Measurements from ENCODE around the gene IL27RA. TPM values are rescaled to one million over a fixed set of nuclear protein-coding genes. Genes with fewer than 3 reads are reported as not detected.

The IL27RA gene
- total RNA-seq, 1 donor from 2014 or later, result 0.96 TPM

DNA sequence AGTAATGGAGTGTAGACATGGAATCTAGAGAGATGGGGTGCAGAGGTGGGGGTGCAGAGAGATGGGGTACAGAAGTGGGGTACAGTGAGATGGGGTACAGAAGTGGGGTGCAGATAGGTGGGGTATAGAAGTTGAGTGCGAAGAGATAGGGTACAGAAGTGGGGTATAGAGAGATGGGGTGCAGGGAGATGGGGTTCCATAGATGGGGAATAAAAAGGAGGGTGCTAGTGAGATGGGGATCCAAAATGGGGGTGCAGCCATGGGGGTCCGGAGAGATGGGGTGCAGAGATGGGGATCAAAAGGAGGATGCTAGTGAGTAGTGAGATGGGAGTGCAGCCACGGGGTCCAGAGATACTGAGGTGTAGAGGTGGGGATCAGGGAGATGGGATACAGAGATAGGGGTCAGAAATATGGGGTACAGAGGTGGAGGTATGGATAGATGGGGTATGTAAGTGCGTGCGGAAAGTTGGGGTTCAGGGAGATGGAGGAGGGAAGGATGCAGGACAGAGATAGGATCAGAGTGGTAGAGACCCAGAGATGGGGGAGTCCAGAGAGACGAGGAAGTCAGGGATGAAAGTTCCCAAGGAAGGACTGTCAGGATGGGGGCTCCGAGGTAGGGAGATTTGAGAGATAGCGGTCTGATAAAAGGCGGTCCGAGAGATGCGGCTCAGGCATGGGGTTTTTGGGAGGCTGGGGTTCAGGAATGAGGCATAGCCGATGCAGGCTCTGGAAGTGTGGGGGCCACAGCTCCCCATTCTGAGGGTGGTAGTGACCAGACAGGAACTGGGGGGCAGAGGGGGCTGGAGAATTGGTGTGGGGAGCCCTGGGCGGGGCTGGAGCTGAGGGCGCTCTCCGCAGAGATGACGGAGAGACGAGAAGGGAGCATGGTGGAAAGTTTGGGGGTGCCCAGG lies 26.9 kb downstream of the IL27RA start:
- no peak for DNase-seq (ENCODE audit: low spot score)

DNA sequence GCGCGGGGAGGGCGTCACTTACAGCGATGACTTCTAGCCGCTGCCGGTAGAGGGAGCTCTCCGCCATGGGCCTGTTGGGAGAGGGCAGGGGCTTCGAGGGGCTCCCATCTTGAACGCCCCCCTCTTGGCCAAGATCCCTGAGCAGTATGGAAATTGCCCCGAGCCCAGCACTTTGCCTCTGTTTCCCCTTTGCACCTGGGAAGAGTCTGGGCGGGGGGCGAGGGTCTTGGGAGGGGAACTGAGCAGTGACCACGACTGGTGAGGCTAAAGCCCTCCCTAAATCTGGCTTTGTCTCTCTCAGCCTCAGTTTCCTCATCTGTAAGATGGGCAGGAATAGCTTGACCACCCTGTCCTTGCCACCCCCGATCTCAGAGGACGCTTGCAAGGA lies 27.5 kb downstream of the IL27RA start:
- no peak for DNase-seq (ENCODE audit: low spot score)

DNA sequence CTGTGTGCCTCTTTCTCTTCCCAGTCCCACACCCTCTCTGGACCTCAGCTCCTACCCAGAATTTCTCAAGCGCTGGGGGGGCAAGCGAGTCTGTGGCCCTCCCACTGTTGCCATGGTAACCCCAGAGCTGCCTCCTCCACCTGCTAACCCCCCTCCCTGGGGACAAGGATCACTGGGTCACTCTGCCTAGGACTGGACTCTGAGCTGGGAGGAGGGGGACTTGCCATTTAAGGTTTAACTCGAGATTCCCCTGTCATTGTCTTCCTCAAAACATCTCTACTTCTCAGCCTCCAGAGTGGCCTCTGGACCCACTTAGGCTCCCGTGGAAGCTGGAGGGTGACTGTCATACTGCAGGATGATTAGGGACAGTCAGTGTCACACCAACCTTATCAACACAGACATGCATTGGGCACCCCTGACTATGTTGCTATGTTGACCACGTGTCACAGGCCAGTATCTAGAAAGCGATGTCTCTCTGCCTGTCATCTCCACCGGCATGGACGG lies 28.1 kb downstream of the IL27RA start:
- no peak for DNase-seq (ENCODE audit: low spot score)

DNA sequence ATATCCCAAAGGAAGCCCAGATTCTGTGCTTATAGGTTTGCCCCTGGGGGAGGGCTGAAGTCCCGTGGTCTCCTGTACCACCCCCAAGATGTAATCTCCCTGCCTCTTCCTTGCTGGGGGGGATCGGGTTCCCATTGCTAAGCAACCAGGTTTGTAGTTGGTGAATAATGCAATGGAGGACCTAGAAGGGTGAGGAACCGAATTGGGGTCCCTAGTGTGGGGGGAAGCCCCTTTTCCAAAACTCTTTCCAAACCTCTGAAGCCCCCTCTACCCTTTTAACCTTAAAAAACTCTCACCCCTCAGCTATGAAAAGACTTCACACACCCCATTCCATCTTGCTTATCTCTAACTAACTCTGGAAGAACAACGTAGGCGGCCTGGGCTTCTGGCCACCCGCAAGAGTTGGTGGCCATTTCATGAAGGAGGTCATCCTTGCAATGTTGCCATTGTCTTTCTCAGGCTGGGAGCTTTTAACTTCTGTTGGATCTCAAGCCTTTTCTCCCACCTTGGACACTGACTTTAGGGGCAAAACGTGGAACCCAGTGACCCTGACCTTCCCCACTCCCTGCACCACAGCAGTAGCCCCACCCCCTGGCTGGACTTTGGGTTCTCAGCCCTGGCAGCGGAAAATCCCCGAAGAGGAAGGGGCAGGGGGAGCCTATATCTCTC lies 29.7 kb downstream of the IL27RA start:
- DNase-seq (ENCODE audit: low spot score), result no peak

DNA sequence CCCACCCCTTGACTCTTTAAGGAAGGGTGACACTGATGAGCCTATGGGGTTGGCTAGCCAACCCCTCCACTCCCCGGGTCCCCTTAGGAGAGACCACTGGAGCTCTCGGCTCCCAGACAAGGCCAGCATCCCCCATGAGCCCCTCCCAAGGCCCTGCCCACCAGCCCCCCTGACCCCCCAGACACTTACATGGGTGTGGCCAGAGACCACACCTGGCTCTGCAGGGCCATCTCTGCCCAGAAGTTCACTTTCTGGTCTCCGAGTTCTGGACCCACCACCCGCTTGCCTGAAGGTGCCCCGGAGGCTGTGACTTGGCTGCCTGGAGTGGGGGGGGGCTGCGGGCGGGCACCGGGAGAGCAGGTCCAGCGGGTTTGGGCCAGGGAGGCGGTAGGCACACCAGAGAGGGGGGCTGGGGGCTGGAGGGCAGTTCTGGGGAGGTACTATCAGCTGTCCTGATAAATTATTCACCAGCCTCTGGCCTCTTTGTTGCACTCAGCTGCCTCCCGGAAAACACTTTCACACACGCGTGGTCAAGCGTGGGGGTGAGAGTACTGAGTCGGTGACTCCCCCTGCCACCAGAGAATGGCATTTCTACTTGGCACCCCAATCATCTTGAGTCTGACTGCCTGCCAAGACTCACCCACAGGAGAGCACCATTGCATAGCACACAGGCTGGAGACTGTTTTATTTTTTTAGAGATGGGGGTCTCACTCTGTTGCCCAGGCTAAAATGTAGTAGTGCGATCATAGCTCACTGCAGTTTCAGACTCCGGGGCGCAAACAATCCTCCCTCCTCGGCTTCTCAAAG lies 30.4 kb downstream of the IL27RA start, which contains the start of gene PALM3:
Gene PALM3 (minus strand): TSS at position 326 of the 807 bp plus-strand sequence. CDS start 96 bp downstream, at position 230.
- DNase-seq (ENCODE audit: low spot score), result no peak

DNA sequence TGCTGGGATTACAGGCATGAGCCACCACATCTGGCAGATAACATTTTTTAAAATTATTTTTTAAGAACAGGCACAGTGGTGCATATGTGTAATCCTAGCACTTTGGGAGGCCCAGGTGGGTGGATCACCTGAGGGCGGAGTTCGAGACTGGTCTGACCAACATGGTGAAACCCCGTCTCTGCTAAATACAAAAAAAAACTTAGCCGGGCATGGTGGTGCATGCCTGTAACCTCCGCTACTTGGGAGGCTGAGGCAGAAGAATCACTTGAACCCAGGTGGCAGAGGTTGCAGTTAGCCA lies 30.9 kb downstream of the IL27RA start:
- no peak for DNase-seq (ENCODE audit: low spot score)

DNA sequence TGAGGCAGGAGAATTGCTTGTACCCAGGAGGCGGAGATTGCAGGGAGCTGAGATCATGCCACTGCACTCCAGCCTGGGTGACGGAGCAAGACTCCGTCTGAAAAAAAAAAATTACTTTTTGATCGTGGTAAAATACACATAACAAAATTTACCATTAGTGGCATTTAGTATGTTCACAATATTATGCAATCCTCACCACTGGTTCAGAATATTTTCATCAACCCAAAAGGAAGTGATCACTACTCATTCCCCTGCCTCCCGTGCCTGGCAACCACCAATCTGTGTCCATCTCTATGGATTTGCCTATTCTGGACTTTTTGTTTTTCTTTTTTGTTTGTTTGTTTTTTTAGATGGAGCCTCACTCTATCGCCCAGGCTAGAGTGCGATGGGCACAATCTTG lies 31.5 kb downstream of the IL27RA start:
- DNase-seq (ENCODE audit: low spot score), result no peak

DNA sequence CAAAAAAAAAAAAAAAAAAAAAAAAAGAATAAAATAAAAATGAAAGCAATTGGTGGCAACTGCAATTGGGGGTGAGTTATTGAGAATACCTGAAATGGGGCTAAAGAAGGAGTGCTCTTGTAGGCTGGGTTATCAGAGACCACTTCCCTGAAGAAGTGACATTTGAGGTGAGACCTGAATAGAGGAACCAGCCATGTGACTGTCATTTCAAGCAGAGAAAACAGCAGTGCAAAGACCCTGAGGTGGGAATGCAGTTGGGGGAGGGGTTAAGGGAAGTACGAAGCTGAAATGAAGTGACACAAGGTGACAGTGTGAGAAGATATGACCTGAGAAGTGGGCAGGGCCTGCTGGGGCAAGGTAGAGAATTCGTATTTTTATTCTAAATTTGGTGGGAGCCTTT lies 34.6 kb downstream of the IL27RA start:
- DNase-seq (ENCODE audit: low spot score), result no peak

DNA sequence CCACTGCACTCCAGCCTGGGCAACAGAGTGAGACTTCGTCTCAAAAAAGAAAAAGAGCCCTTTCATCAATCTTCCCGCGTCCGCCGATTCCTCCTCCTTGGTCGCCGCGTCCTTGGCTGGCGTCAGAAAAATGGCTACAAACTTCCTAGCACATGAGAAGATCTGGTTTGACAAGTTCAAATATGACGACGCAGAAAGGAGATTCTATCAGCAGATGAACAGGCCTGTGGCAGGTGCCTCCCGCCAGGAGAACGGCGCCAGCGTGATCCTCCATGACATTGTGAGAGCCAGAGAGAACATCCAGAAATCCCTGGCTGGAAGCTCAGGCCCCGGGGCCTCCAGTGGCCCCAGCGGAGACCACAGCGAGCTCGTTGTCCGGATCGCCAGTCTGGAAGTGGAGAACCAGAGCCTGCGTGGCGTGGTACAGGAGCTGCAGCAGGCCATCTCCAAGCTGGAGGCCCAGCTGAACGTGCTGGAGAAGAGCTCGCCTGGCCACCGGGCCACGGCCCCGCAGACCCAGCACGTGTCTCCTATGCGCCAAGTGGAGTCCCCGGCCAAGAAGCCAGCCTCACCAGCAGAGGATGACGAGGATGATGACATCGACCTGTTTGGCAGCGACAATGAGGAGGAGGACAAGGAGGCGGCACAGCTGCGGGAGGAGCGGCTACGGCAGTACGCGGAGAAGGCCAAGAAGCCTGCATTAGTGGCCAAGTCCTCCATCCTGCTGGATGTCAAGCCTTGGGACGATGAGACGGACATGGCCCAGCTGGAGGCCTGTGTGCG lies 38.9 kb downstream of the IL27RA start:
- DNase-seq (ENCODE audit: low spot score), result no peak

DNA sequence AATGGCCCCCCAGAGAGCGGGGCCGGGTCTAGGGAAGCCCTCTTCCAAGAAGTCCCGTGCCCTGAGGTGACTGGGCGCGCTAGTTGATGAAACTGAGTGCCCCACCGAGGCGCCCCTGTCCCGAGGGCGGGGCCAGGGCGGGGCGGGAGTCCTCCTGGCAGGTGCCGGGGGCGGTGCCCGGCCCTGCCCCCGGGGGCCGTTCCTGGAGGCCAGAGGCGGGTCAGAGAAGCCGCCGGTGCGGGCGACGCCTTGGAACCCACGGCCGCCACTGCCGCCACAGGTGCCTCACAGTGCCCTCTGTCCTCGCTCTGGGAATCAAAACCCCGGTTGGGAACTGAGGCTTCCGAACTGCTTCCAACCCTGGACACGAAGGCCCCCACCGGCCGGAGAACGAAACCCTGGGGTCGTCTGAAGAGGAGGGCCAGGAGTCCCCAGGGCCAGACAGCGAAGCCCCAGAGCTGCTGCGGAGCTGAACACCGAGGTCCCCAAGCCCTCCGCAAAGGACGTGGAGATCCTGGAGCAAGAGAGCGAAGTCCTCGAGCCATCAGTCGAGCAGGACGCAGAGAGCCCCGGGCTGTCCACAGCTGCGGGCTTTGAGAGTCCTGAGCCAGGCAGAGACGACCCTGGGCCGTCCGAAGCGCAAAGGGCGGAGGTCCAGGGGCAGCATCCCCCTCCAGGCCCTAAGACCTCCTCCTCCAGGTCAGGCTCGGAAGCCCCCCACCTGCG lies 41.1 kb downstream of the IL27RA start, which contains the start of gene MISP3:
Gene MISP3 (plus strand): TSS at position 252 of the 726 bp plus-strand sequence. CDS start 524 bp downstream, outside the sequence.
- peak; percentile 23 for DNase-seq (ENCODE audit: low spot score)

DNA sequence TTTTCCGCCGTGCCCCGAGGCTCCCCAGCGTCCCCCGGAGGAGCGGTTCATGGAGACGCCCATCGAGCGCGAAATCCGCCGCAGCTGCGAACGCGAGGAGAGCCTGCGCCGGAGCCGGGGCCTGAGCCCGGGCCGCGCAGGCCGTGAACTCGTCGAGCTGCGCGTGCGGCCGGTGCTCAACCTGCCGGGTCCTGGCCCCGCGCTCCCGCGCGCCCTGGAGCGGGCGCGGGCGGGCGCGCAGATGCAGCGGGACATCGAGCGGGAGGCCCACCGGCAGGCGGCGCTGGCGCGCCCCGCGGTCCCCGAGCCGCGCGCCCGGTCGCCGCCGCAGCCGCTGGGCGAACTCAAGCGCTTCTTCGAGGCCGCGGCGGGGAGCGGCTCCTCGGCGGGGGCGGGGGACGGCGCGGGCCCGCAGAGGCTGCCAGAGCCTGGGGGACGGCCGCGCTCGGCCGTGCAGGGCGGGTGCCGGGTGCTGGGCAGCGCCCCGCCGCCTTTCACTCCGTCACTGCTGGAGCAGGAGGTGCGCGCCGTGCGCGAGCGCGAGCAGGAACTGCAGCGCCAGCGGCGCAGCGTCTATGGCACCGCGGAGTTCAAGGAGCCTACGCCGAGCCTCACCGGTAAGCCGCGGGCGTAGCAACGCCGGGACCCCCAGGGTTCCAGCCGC lies 41.8 kb downstream of the IL27RA start:
- peak; percentile 78 for DNase-seq (ENCODE audit: low spot score)

DNA sequence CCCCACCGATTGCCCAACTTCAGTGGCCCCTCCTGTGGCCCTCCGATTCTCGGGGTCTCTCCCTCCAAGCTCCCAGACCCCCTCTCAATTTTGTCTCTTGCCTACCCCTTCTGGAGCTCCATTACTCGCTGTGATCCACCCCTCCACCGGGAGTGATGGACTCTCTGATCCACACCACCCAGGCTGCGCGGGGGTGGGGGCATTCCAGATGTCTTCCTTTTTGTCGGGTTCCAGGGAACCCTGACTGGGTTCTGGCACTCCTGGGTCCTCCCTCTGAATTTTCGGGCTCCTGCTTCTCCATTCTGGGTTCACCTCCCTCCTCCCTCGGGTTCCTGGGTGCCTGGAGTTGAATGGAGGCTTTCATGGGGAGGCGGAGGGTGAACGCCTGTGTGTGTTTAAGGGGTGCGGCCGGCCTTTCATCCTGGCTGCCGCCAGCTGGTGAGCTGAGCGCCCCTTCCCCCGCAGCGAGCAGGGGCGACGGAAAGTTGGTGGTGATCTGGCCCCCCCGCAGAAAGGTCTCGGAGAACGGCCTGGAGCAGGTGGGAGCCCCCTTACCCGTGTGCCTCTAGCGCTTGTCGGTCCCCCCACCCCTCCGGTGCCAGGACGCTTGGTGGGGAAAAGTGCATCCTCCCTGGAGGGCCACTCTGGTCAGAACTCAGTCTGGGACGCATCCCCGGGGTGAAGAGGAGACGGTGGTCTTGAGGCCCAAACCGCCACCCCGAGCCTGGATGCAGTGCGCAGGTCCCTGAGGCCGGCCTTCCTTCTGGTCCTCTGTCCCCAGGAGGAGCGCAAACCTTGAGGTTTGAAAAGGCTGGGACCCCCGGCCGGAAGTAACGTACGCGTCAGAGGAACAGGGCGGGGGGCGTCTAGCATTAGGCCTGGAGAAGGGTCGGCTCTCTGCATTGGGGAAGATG lies 42.6 kb downstream of the IL27RA start:
- DNase-seq (ENCODE audit: low spot score), result peak; percentile 22

DNA sequence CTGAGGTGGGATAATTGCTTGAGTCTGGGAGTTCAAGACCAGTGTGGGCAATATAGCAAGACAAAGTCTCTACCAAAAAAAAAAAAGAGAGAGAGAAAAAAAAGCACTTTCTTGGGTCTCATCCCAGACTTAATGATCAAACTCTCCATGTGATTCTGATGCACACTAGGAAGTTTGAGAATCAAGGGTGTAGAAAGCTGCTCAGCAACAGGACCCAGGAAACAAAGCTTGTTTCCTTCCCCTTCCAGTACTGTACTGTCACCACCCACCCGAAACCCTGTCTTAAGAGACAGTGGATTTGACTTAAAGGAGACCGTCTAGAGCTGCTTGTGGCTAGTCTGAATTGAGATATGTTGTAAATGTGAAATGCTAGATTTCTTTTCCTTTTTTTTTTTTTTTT lies 46.8 kb downstream of the IL27RA start:
- no peak for DNase-seq (ENCODE audit: low spot score)

DNA sequence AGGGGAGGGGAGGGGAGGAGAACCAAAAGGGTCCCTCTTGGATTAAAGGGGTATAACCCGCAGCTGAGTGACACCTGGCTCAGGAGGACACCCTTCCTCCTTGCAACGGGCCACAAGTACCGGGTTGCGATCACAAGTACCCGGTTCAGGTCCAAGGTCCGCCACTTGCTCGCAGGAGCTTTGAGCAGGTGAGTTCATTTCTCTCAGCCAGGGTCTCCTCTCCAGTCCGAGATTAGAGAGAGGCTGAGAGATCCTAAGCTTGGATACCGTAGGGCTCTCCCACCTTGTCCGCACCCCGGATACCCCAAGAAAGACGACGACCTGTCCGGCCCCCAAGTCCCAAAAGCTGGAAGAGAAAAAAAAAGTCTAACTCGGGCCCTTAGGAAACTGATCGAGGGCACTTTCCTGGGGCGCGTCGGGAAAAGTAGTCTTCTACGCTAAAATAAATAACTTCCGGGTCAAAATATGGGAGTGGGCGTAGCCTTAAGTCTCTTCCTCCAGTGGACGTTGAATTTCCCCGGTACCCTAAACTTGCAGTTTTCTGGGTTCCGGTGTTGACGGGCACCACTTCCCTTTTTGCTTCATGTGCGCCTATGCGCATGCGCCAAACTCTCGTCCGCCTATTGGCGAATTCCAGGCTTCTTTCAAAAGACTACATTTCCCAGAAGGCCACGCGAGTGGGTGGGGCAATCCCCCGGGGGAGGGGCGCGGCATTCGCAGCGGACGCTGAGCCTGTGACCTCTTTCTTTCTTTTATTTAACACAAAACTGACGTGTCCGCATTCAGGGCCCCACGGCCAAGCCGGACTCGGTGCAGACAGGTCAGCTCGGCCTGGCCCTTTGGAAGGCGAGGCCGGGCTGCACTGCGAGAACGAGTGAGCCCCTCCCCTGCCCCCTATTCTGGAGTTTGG lies 49.6 kb downstream of the IL27RA start:
- DNase-seq (ENCODE audit: low spot score), result peak; percentile 100

DNA sequence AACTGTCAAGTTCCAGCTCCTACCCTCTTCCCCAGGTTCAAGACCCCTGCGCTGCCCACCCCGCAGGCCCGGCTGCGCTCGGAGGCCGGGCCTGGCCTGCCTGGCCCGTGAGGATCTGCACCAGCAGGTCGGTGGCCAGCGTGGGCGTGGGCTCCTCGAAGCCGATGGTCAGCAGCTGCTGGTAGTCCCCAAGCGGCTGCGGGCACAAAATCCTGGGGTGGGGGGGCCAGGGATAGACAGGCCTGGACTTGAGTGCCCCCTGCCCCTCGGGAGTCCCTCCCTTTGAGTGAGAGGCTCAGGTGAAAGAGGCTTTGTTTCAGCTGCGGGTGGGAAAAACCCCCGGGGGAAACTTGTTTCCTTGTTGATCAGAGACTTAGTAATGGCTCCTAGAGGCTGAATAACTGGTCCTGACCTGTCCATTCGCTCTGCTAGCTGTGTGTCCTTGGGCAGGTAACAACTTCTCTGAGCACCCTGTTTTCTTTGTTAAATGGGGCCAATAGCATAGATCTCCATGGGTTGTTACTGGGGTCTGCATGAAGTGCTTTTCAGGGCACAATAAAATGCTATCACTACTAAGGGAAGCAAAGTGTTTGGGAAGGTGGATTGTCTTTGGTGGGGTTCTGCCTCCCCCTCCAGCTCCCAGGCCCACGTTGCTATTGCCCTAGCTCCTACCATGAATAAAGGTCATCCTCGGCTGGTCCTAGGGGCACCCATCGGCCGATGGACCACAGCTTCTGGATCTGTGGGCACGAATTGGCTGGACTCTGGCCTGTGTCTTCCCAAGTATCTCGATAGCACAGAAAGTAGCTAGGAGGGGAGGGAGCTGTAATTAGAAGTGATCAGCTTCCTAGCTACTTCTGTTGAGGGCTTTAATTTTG lies 50.5 kb downstream of the IL27RA start:
- no peak for DNase-seq (ENCODE audit: low spot score)

DNA sequence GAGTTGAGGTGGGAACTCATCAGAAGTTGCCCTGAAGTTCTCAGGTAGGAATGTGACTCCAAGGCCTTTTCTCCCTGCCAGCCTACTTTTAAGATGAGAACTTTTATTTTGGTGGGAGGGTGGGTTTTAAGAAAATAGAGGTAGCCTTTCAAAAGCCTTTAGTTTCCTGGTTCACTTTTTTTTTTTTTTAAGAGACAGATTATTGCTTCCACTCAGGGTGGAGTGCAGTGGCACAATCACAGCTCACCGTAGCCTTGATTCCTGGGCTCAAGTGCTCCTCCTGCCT lies 51.1 kb downstream of the IL27RA start:
- DNase-seq (ENCODE audit: low spot score), result no peak

Measured in umbilical cord (tissue), 2 donors.